B cell (primary cell): Measurements from ENCODE around the gene EVI2B. TPM values are rescaled to one million over a fixed set of nuclear protein-coding genes. Genes with fewer than 3 reads are reported as not detected.
A peak's percentile ranks its signal among the peaks of the same experiment; 100 is the strongest.
"Not testable (repeated sequence)": the region's sequence is repeated elsewhere in the genome, so short reads cannot be mapped to it uniquely, and the experiment has no call there.

Experiments used
- ATAC-seq: fragments of 200-7000 bp; cut with Tn5 transposase; one replicate; pipeline ENCODE4 v1.10.0; 2021; ENCODE audit warnings: low read depth, mild to moderate bottlenecking, moderate number of reproducible peaks, moderate library complexity
- CTCF ChIA-PET: fragments of 350-600 bp; sonication (Branson Sonifier 250); formaldehyde crosslinking; loops from one replicate; lab custom pipeline; 2021; ENCODE audit warnings: antibody characterized with exemption, inconsistent platforms; lab: Charles Lee
- POLR2A ChIA-PET: fragments of 350-600 bp; sonication (Branson Sonifier 250); formaldehyde crosslinking; loops from one replicate; lab custom pipeline; 2021; ENCODE audit warnings: antibody characterized with exemption; lab: Charles Lee
- DNase-seq: peaks from one replicate; pipeline ENCODE4 v3.0.0; 2013
- H2AFZ ChIP-seq: 2 replicates; pipeline ENCODE4 v1.6.1; 2012; ENCODE audit warnings: mild to moderate bottlenecking, low read depth, low read length; ENCODE audit not compliant: insufficient read depth, poor library complexity, severe bottlenecking
- H3K27ac ChIP-seq, 2 donors: 1 replicate in 1 of 2; 2 replicates in 1 of 2; pipeline ENCODE4 v1.5.1; 2012 to 2013; ENCODE audit warnings: low read length in 2 of 2, mild to moderate bottlenecking in 2 of 2, moderate library complexity in 1 of 2
- H3K27me3 ChIP-seq, 4 experiments: fragments of 200-600 bp in 1 of 4; sonication (generic) in 1 of 4; replicated peaks in 1 of 4; 1 replicate in 2 of 4; 2 replicates in 2 of 4; pipeline versions ENCODE4 v1.6.1 to v1.7.0; 2013 to 2016; ENCODE audit warnings: low read length in 3 of 4, mild to moderate bottlenecking in 2 of 4, mixed read lengths in 1 of 4, moderate library complexity in 1 of 4; ENCODE audit not compliant: insufficient read depth in 4 of 4, control insufficient read depth in 3 of 4; ENCODE audit errors: control extremely low read depth in 1 of 4
- H3K36me3 ChIP-seq, 2 experiments: replicated peaks in 1 of 2; 1 replicate in 1 of 2; 2 replicates in 1 of 2; pipeline versions ENCODE4 v1.6.1 to v1.7.1; 2013; ENCODE audit warnings: low read length in 1 of 2; ENCODE audit not compliant: insufficient read depth in 2 of 2, control insufficient read depth in 1 of 2; ENCODE audit errors: control extremely low read depth in 1 of 2, extremely low read depth in 1 of 2
- H3K4me1 ChIP-seq, 2 donors: fragments of 200-600 bp in 1 of 2; sonication (generic) in 1 of 2; 1 replicate in 1 of 2; 2 replicates in 1 of 2; pipeline versions ENCODE4 v1.5.1 to v1.6.1; 2013 to 2017; ENCODE audit warnings: low read length in 2 of 2; ENCODE audit not compliant: control insufficient read depth in 2 of 2, insufficient read depth in 2 of 2
- H3K4me2 ChIP-seq: replicated peaks from 2 replicates; pipeline ENCODE3; 2012; ENCODE audit warnings: mild to moderate bottlenecking, low read depth, low read length; ENCODE audit not compliant: poor library complexity, severe bottlenecking
- H3K4me3 ChIP-seq, 5 experiments: fragments of 200-600 bp in 1 of 5; sonication (generic) in 1 of 5; 1 replicate in 3 of 5; 2 replicates in 2 of 5; pipeline versions ENCODE4 v1.5.1 to v1.7.0; 2011 to 2016; ENCODE audit warnings: low read length in 4 of 5, mild to moderate bottlenecking in 4 of 5, low read depth in 2 of 5, control low read depth in 1 of 5, moderate library complexity in 1 of 5; ENCODE audit not compliant: insufficient read depth in 1 of 5; ENCODE audit errors: control extremely low read depth in 1 of 5, extremely low read depth in 1 of 5
- H3K79me2 ChIP-seq: fragments of 200-600 bp; sonication (generic); one replicate; pipeline ENCODE4 v1.6.0; 2016; ENCODE audit warnings: low read length; ENCODE audit not compliant: control insufficient read depth, insufficient read depth
- H3K9ac ChIP-seq: fragments of 200-600 bp; sonication (generic); 2 replicates; pipeline ENCODE4 v1.6.1; 2017; ENCODE audit warnings: mild to moderate bottlenecking, low read length, moderate library complexity
- H3K9me3 ChIP-seq, 3 donors: one replicate each; pipeline versions ENCODE4 v1.6.1 to v1.7.1; 2013; ENCODE audit warnings: low read length in 2 of 3; ENCODE audit not compliant: control insufficient read depth in 2 of 3, insufficient read depth in 1 of 3; ENCODE audit errors: control extremely low read depth in 1 of 3
- H4K20me1 ChIP-seq: 2 replicates; pipeline ENCODE4 v1.6.0; 2012; ENCODE audit warnings: mild to moderate bottlenecking, low read length; ENCODE audit not compliant: insufficient read depth, control insufficient read depth, poor library complexity, severe bottlenecking
- H3K27ac Mint-ChIP-seq: one replicate; pipeline ENCODE4 v1.8.0; 2021; ENCODE audit warnings: mixed read lengths
- H3K27me3 Mint-ChIP-seq: one replicate; pipeline ENCODE4 v1.8.0; 2021; ENCODE audit warnings: mixed read lengths
- H3K4me1 Mint-ChIP-seq: one replicate; pipeline ENCODE4 v1.8.0; 2021; ENCODE audit warnings: mixed read lengths
- H3K4me3 Mint-ChIP-seq: one replicate; pipeline ENCODE4 v1.8.0; 2021; ENCODE audit warnings: mixed read lengths
- H3K9me3 Mint-ChIP-seq: one replicate; pipeline ENCODE4 v1.8.0; 2022; ENCODE audit warnings: mixed read lengths; ENCODE audit not compliant: insufficient read depth
- CTCF ChIP-seq: fragments of 200-600 bp; IDR thresholded peaks from one replicate; pipeline ENCODE4 v1.8.0; 2022; ENCODE audit warnings: antibody characterized with exemption, mild to moderate bottlenecking
- EZH2 ChIP-seq: IDR thresholded peaks from 2 replicates; pipeline ENCODE4 v1.6.1; 2012; ENCODE audit warnings: borderline replicate concordance, low read depth, mild to moderate bottlenecking, moderate library complexity, low read length; ENCODE audit not compliant: insufficient read depth, poor library complexity, severe bottlenecking
- WGBS: methylation state at CpG from one replicate; pipeline ENCODE4 v1.1.5; 2013; ENCODE audit warnings: missing lambda C conversion rate; ENCODE audit not compliant: insufficient coverage; 5-methylcytosine and 5-hydroxymethylcytosine counted together
- intact Hi-C: fragments of 100-400 bp; cut with micrococcal nuclease; formaldehyde crosslinking; loops from one replicate; pipeline ENCODE4 v1.10.0; 2022
- polyA plus RNA-seq: library from polyadenylated mRNA; depleted of rRNA; stranded (reverse); fragments of >200 nt; gene quantifications from 2 replicates; pipeline ENCODE4 v1.2.3, GENCODE V29; 2012
- total RNA-seq, 2 donors: library from RNA; stranded (reverse); fragments of 120-200 nt in 1 of 2; gene quantifications; 1 replicate in 1 of 2; 2 replicates in 1 of 2; pipeline versions ENCODE4 v1.2.3 to v1.2.4, GENCODE V29; 2013 to 2022

EVI2B gene
- total and polyA plus RNA-seq, 2 donors (not counting 1 experiment from before 2014, with no cell fraction given): 132 to 135 TPM

- Histone ChIP-seq H3K4me2 (no peak overlapping the region), H4K20me1 (no peaks in the 10 kb centered on the region), H3K4me1 (no peaks in the 10 kb centered on the region), H2AFZ (no peak overlapping the region), H3K27me3 (no peaks in the 10 kb centered on the region), H3K9ac (no peak overlapping the region), H3K4me3 (no peak overlapping the region), H3K27ac (no peak overlapping the region), H3K9me3 (no peaks in the 10 kb centered on the region), H3K36me3 (peaks cover 4% of the 10 kb centered on the region in 2 experiments), H3K79me2 (no peaks in the 10 kb centered on the region)
- POLR2A ChIA-PET: no interaction called here
- intact Hi-C loops: loop anchor here (5.0 kb wide), 1 partner anchor 38 kb away; no protein-coding TSS in a partner anchor
- no peak overlapping the region for H3K4me3 Mint-ChIP-seq
- TF ChIP-seq EZH2: no peak
- TF ChIP-seq CTCF: no peak
- H3K4me1 Mint-ChIP-seq: no peaks in the 10 kb centered on the region
- 100% methylated on average over 1 of the region's 2 CpGs for WGBS
- DNase-seq (no peak), ATAC-seq (no peak)
- CTCF ChIA-PET: interaction anchor here (0.6 to 8.8 kb wide), 4 partner anchors 9 to 442 kb away, joined by 3 to 125 read pairs (median 4); no protein-coding TSS in a partner anchor
- H3K27me3 Mint-ChIP-seq: no peaks in the 10 kb centered on the region
- H3K9me3 Mint-ChIP-seq: no peaks in the 10 kb centered on the region
- no peak overlapping the region for H3K27ac Mint-ChIP-seq
Measured at GRCh38 chr17:31269036-31269577, 44.7 kb downstream of the EVI2B start.

- no peaks in the 10 kb centered on the region for H3K79me2 ChIP-seq
- H3K9me3 ChIP-seq: no peaks in the 10 kb centered on the region
- H3K27me3 ChIP-seq: no peaks in the 10 kb centered on the region
- no peaks in the 10 kb centered on the region for H4K20me1 ChIP-seq
- no peak overlapping the region for H3K9ac ChIP-seq
- H3K36me3 ChIP-seq: peaks cover 4 to 6% of the 10 kb centered on the region in 2 experiments
- DNase-seq: peak; percentile 38
- ChIA-PET CTCF (interaction anchor here (0.6 to 8.8 kb wide), 9 partner anchors 9 to 257 kb away, joined by 3 to 125 read pairs (median 5); no protein-coding TSS in a partner anchor), POLR2A (interaction anchor here (0.5 to 1.5 kb wide), 2 partner anchors 14 to 20 kb away, joined by 3 to 4 read pairs; no protein-coding TSS in a partner anchor)
- Mint-ChIP-seq H3K9me3 (no peaks in the 10 kb centered on the region), H3K4me1 (no peaks in the 10 kb centered on the region), H3K4me3 (no peak overlapping the region), H3K27ac (no peak overlapping the region), H3K27me3 (no peaks in the 10 kb centered on the region)
- intact Hi-C loops: loop anchor here (1.0 to 5.0 kb wide), 2 partner anchors 41 to 107 kb away; no protein-coding TSS in a partner anchor
- no peaks in the 10 kb centered on the region for H3K4me1 ChIP-seq
- no peak overlapping the region for H2AFZ ChIP-seq
- WGBS: 78% methylated on average over 2 of the region's 2 CpGs
- ATAC-seq: no peak
- TF ChIP-seq CTCF (peak; percentile 40), EZH2 (no peak)
- no peak overlapping the region for H3K4me3 ChIP-seq
- no peak overlapping the region for H3K27ac ChIP-seq
- no peak overlapping the region for H3K4me2 ChIP-seq
Measured at GRCh38 chr17:31266042-31266441, 47.8 kb downstream of the EVI2B start.

GRCh38 chr17:31262923-31263322, 50.9 kb downstream of the EVI2B start:
- H3K4me1 ChIP-seq, H2AFZ ChIP-seq, H3K79me2 ChIP-seq, H3K9me3 Mint-ChIP-seq, H3K36me3 ChIP-seq, H3K27me3 Mint-ChIP-seq, H4K20me1 ChIP-seq, H3K27me3 ChIP-seq, H3K27ac ChIP-seq, H3K27ac Mint-ChIP-seq, H3K9me3 ChIP-seq, H3K9ac ChIP-seq, POLR2A ChIA-PET, H3K4me3 Mint-ChIP-seq, H3K4me1 Mint-ChIP-seq, H3K4me2 ChIP-seq, H3K4me3 ChIP-seq, ATAC-seq, DNase-seq, intact Hi-C loops: not testable (repeated sequence)
- CTCF ChIA-PET: interaction anchor here (8.8 kb wide), 1 partner anchor 108 kb away, joined by 125 read pairs; no protein-coding TSS in a partner anchor
- WGBS: no CpG with 5 or more reads among the region's 1 CpG
